Effector memory CD4-positive, alpha-beta T cell (primary cell): ENCODE results near the gene WDCP.
"Not testable (repeated sequence)": the region's sequence is repeated elsewhere in the genome, so short reads cannot be mapped to it uniquely, and the experiment has no call there.

Experiments
- DNase-seq, 3 donors: peaks; one replicate each; pipeline ENCODE4 v3.0.0-alpha.2; 2020
- H3K27ac ChIP-seq: 2 replicates; pipeline ENCODE4 v1.7.0; 2013; ENCODE audit warnings: mild to moderate bottlenecking, low read length, moderate library complexity; ENCODE audit not compliant: insufficient read depth, poor library complexity, severe bottlenecking
- H3K27me3 ChIP-seq: replicated peaks from 2 replicates; pipeline ENCODE4 v1.7.0; 2013; ENCODE audit warnings: mild to moderate bottlenecking, low read length; ENCODE audit not compliant: insufficient read depth, control insufficient read depth, poor library complexity, severe bottlenecking
- H3K36me3 ChIP-seq: 2 replicates; pipeline ENCODE4 v1.7.0; 2013; ENCODE audit warnings: mild to moderate bottlenecking, low read length, moderate library complexity; ENCODE audit not compliant: control insufficient read depth, insufficient read depth
- H3K4me1 ChIP-seq: 2 replicates; pipeline ENCODE4 v1.7.0; 2013; ENCODE audit warnings: low read length, mild to moderate bottlenecking; ENCODE audit not compliant: control insufficient read depth, insufficient read depth, poor library complexity, severe bottlenecking
- H3K4me3 ChIP-seq: 2 replicates; pipeline ENCODE4 v1.7.0; 2013; ENCODE audit warnings: low read length, low read depth, mild to moderate bottlenecking; ENCODE audit not compliant: insufficient read depth, poor library complexity, severe bottlenecking
- H3K9me3 ChIP-seq: 2 replicates; pipeline ENCODE4 v1.7.0; 2013; ENCODE audit warnings: mild to moderate bottlenecking, low read length, moderate library complexity; ENCODE audit not compliant: control insufficient read depth
- total RNA-seq, 3 donors: gene quantifications; one replicate each; lab custom pipeline; 2026; lab: John Stamatoyannopoulos, UW

Gene WDCP
- total RNA-seq = 5.6 to 8.3 (median 6.2) reads per million in 3 donors

- DNase-seq = peak; percentile 91 to 94 (median 91)
- H3K36me3 ChIP-seq = no peaks in the 10 kb centered on the region
- H3K27ac ChIP-seq = peak within 1 kb of the TSS; percentile 69
- peaks cover 15% of the 10 kb centered on the region for H3K27me3 ChIP-seq
- peak within 1 kb of the TSS; percentile 83 for H3K4me3 ChIP-seq
- peaks cover 18% of the 10 kb centered on the region for H3K4me1 ChIP-seq
- H3K9me3 ChIP-seq = no peaks in the 10 kb centered on the region
Measured at GRCh38 chr2:24046930-24047702, at the start of gene WDCP. TSS of gene WDCP (minus strand) at chr2:24047391. CDS start at chr2:24039494, 7,897 bp downstream.

GRCh38 chr2:24095171-24095677, 48.0 kb upstream of the WDCP start:
- DNase-seq, H3K4me3 ChIP-seq, H3K4me1 ChIP-seq, H3K27ac ChIP-seq, H3K36me3 ChIP-seq, H3K9me3 ChIP-seq, H3K27me3 ChIP-seq: not testable (repeated sequence)

DNA sequence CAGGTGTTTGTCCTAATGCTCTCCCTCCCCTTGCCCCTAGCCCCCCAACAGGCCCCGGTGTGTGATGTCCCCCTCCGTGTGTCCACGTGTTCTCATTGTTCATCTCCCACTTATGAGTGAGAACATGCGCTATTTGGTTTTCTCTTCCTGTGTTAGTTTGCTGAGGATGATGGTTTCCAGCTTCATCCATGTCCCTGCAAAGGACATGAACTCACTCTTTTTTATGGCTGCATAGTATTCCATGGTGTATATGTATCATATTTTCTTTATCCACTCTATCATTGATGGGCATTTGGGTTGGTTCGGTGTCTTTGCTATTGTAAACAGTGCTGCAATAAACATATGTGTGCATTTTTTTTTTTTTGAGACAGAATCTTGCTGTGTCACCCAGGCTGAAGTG, 46.1 kb upstream of the WDCP start:
- H3K36me3 ChIP-seq, H3K4me1 ChIP-seq, H3K9me3 ChIP-seq, H3K27me3 ChIP-seq, H3K27ac ChIP-seq, H3K4me3 ChIP-seq, DNase-seq: not testable (repeated sequence)

- H3K27me3 ChIP-seq = no peaks in the 10 kb centered on the region
- H3K36me3 ChIP-seq = no peaks in the 10 kb centered on the region
- DNase-seq = no peak
- no peaks in the 10 kb centered on the region for H3K9me3 ChIP-seq
- no peak overlapping the region for H3K4me3 ChIP-seq
- peaks cover 1% of the 10 kb centered on the region for H3K4me1 ChIP-seq
- no peak overlapping the region for H3K27ac ChIP-seq
Measured at GRCh38 chr2:24088821-24089359, 41.7 kb upstream of the WDCP start.

GRCh38 chr2:24087032-24087431, 39.8 kb upstream of the WDCP start:
- H3K4me1 ChIP-seq = peaks cover 5% of the 10 kb centered on the region
- H3K27ac ChIP-seq = no peak overlapping the region
- H3K36me3 ChIP-seq = no peaks in the 10 kb centered on the region
- H3K9me3 ChIP-seq = no peaks in the 10 kb centered on the region
- no peak overlapping the region for H3K4me3 ChIP-seq
- H3K27me3 ChIP-seq = no peaks in the 10 kb centered on the region
- DNase-seq = no peak

GRCh38 chr2:24086241-24086640, 39.0 kb upstream of the WDCP start:
- no peak for DNase-seq
- Histone ChIP-seq H3K4me3 (no peak overlapping the region), H3K36me3 (no peaks in the 10 kb centered on the region), H3K9me3 (no peaks in the 10 kb centered on the region), H3K27ac (no peak overlapping the region), H3K27me3 (no peaks in the 10 kb centered on the region), H3K4me1 (peaks cover 5% of the 10 kb centered on the region)

DNA sequence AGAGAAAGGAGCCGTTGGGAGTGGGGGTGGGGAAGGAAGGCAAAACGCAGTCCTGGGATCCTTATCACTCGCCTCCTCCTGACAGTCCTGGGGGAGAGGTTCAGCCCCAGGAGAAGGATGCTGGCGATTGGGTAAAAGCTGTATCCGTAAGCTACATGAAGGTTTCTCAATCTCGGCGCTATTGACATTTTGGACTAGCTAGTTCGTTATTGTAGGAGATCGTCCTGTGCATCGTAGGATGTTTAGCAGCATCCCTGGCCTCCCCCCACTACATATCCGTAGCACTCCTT, 38.0 kb upstream of the WDCP start:
- no peaks in the 10 kb centered on the region for H3K9me3 ChIP-seq
- DNase-seq = no peak
- no peak overlapping the region for H3K4me3 ChIP-seq
- H3K36me3 ChIP-seq = no peaks in the 10 kb centered on the region
- no peaks in the 10 kb centered on the region for H3K27me3 ChIP-seq
- H3K4me1 ChIP-seq = peaks cover 5% of the 10 kb centered on the region
- no peak overlapping the region for H3K27ac ChIP-seq

GRCh38 chr2:24084386-24085199, 37.4 kb upstream of the WDCP start, which contains the start of gene TP53I3:
TSS of gene TP53I3 (minus strand) at chr2:24084834. CDS start at chr2:24084326, 508 bp downstream.
- peak within 1 kb of the TSS; percentile 44 for H3K4me3 ChIP-seq
- H3K4me1 ChIP-seq = peaks cover 5% of the 10 kb centered on the region
- no peaks in the 10 kb centered on the region for H3K27me3 ChIP-seq
- DNase-seq = peak; percentile 61 to 72 (median 65)
- H3K9me3 ChIP-seq = no peaks in the 10 kb centered on the region
- H3K27ac ChIP-seq = no peak within 1 kb of the TSS
- H3K36me3 ChIP-seq = no peaks in the 10 kb centered on the region

DNA sequence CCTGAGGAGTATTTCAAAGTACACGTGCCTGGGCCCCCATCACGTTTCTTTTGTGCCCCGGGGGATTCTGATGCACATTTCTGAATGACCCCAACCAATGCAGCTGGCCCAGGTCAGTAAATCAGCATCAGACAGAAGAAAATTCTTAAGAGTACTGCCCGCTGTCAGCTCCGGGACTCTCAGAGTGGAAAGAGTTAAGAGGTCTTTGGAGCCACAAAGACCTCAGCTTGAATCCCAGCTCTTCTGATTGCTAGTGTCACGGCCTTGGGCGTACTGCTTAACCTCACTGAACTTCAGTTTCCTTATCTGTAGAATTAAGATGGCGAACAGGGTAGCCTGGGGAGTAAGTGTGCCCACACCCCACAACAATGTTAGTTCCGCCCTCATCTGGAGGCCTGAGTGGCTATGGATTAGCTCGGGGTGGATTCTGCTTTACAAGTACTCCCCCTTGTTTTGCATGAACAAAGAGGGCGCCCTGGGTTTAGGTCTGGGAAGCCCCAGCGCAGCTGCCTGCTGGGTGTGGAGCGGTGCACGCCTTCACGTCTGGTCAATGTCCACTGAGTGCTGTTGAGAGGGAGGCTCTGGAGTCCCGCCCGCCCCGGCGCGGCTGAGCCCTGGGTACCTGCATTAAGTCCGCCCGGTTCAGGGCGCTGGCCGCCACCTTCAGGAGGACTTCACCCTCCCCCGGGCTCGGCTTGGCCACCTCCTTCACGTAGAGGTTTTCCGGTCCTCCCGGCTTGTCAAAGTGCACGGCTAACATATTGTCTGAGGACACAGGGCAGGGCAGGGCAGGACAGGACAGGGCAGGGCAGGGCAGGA, 36.6 kb upstream of the WDCP start:
- no peaks in the 10 kb centered on the region for H3K9me3 ChIP-seq
- peaks cover 5% of the 10 kb centered on the region for H3K4me1 ChIP-seq
- no peaks in the 10 kb centered on the region for H3K36me3 ChIP-seq
- DNase-seq = peak in 2 of 3 donors; percentile 8 to 22
- H3K27ac ChIP-seq = no peak overlapping the region
- peak overlapping the region; percentile 44 for H3K4me3 ChIP-seq
- H3K27me3 ChIP-seq = no peaks in the 10 kb centered on the region
